ENCODE results near the gene MEI4.

The MEI4 gene

GRCh38 chr6:77776441-77776840 is 123.6 kb downstream of the MEI4 start:
- no peaks in the 10 kb centered on the region for H4K20me1 ChIP-seq (ENCODE audit: insufficient read depth, low read length, poor library complexity, severe bottlenecking)
- H3K9me2 ChIP-seq (replicated peaks; ENCODE audit: low read depth, low read length): no peaks in the 10 kb centered on the region
- H3K4me2 ChIP-seq (ENCODE audit: low read depth, low read length, poor library complexity, severe bottlenecking): no peak overlapping the region
- no peaks in the 10 kb centered on the region for H3K4me1 ChIP-seq (ENCODE audit: insufficient read depth, low read length, poor library complexity, severe bottlenecking)
- no peak overlapping the region for H3K4me3 ChIP-seq (ENCODE audit: low read length, poor library complexity, severe bottlenecking)
- H3K9ac ChIP-seq (ENCODE audit: low read depth, low read length, poor library complexity, severe bottlenecking): no peak overlapping the region
- no peak overlapping the region for H2AFZ ChIP-seq (ENCODE audit: low read length)
- no peaks in the 10 kb centered on the region for H3K9me3 ChIP-seq (ENCODE audit: insufficient read depth, low read depth, low read length)
- H3K36me3 ChIP-seq (ENCODE audit: insufficient read depth, low read length): no peaks in the 10 kb centered on the region
- H3K79me2 ChIP-seq (ENCODE audit: insufficient read depth, low read length): no peaks in the 10 kb centered on the region
- TF ChIP-seq CTCF (conservative IDR thresholded peaks at IDR 0.05; ENCODE audit: low read length) (no peak), EZH2phosphoT487 (IDR thresholded peaks at IDR 0.05; ENCODE audit: borderline replicate concordance) (no peak)
- no peaks in the 10 kb centered on the region for H3K27me3 ChIP-seq (ENCODE audit: insufficient read depth, low read length, poor library complexity, severe bottlenecking)
- no peaks in the 10 kb centered on the region for H3F3A ChIP-seq (ENCODE audit: low read depth)

- H3F3A ChIP-seq (ENCODE audit: low read depth): no peaks in the 10 kb centered on the region
- H3K4me2 ChIP-seq (ENCODE audit: low read depth, low read length, poor library complexity, severe bottlenecking): no peak overlapping the region
- H3K9me2 ChIP-seq (replicated peaks; ENCODE audit: low read depth, low read length): no peaks in the 10 kb centered on the region
- H3K4me1 ChIP-seq (ENCODE audit: insufficient read depth, low read length, poor library complexity, severe bottlenecking): no peaks in the 10 kb centered on the region
- no peaks in the 10 kb centered on the region for H3K36me3 ChIP-seq (ENCODE audit: insufficient read depth, low read length)
- H3K9ac ChIP-seq (ENCODE audit: low read depth, low read length, poor library complexity, severe bottlenecking): no peak overlapping the region
- no peaks in the 10 kb centered on the region for H3K79me2 ChIP-seq (ENCODE audit: insufficient read depth, low read length)
- no peak overlapping the region for H2AFZ ChIP-seq (ENCODE audit: low read length)
- TF ChIP-seq CTCF (conservative IDR thresholded peaks at IDR 0.05; ENCODE audit: low read length): no peak
- no peak for TF ChIP-seq EZH2phosphoT487 (IDR thresholded peaks at IDR 0.05; ENCODE audit: borderline replicate concordance)
- no peaks in the 10 kb centered on the region for H4K20me1 ChIP-seq (ENCODE audit: insufficient read depth, low read length, poor library complexity, severe bottlenecking)
- H3K27me3 ChIP-seq (ENCODE audit: insufficient read depth, low read length, poor library complexity, severe bottlenecking): no peaks in the 10 kb centered on the region
- no peaks in the 10 kb centered on the region for H3K9me3 ChIP-seq (ENCODE audit: insufficient read depth, low read depth, low read length)
- no peak overlapping the region for H3K4me3 ChIP-seq (ENCODE audit: low read length, poor library complexity, severe bottlenecking)
Observed at GRCh38 chr6:77778527-77778926, 125.7 kb downstream of the MEI4 start.

- no peak overlapping the region for H3K4me2 ChIP-seq (ENCODE audit: low read depth, low read length, poor library complexity, severe bottlenecking)
Observed at GRCh38 chr6:77786935-77787629, 134.2 kb downstream of the MEI4 start.

More at GRCh38 chr6:77786935-77787629, 134.2 kb downstream of the MEI4 start:
- H3K9me2 ChIP-seq (replicated peaks; ENCODE audit: low read depth, low read length): no peaks in the 10 kb centered on the region
- no peak overlapping the region for H3K9ac ChIP-seq (ENCODE audit: low read depth, low read length, poor library complexity, severe bottlenecking)
- H3K4me1 ChIP-seq (ENCODE audit: insufficient read depth, low read length, poor library complexity, severe bottlenecking): no peaks in the 10 kb centered on the region
- no peaks in the 10 kb centered on the region for H3F3A ChIP-seq (ENCODE audit: low read depth)
- no peak overlapping the region for H3K4me3 ChIP-seq (ENCODE audit: low read length, poor library complexity, severe bottlenecking)
- H4K20me1 ChIP-seq (ENCODE audit: insufficient read depth, low read length, poor library complexity, severe bottlenecking): no peaks in the 10 kb centered on the region
- no peaks in the 10 kb centered on the region for H3K79me2 ChIP-seq (ENCODE audit: insufficient read depth, low read length)
- no peaks in the 10 kb centered on the region for H3K36me3 ChIP-seq (ENCODE audit: insufficient read depth, low read length)
- no peaks in the 10 kb centered on the region for H3K27me3 ChIP-seq (ENCODE audit: insufficient read depth, low read length, poor library complexity, severe bottlenecking)
- no peaks in the 10 kb centered on the region for H3K9me3 ChIP-seq (ENCODE audit: insufficient read depth, low read depth, low read length)
- H2AFZ ChIP-seq (ENCODE audit: low read length): no peak overlapping the region
- TF ChIP-seq CTCF (conservative IDR thresholded peaks at IDR 0.05; ENCODE audit: low read length): no peak
- TF ChIP-seq EZH2phosphoT487 (IDR thresholded peaks at IDR 0.05; ENCODE audit: borderline replicate concordance): no peak
